SK-N-SH (cell line): ENCODE results near the gene TMEM248. TPM values are rescaled to one million over a fixed set of nuclear protein-coding genes. Genes with fewer than 3 reads are reported as not detected.
"Not testable (repeated sequence)": the region's sequence is repeated elsewhere in the genome, so short reads cannot be mapped to it uniquely, and the experiment has no call there.

ENCODE experiments used
- CTCF ChIA-PET: fragments of 300-600, 350-600 bp; formaldehyde crosslinking; extraction: SDS; loops from one replicate; lab custom pipeline; 2021; lab: Yijun Ruan, JAX
- POLR2A ChIA-PET: fragments of 350-600 bp; sonication (Branson Sonifier 250); formaldehyde crosslinking; extraction: SDS; loops from one replicate; lab custom pipeline; 2020; ENCODE audit warnings: antibody characterized with exemption, inconsistent platforms; lab: Yijun Ruan, JAX
- DNase-seq: peaks from one replicate; pipeline ENCODE4 v3.0.0; 2012
- H2AFZ ChIP-seq: fragments of 200-600 bp; sonication (generic); 2 replicates; pipeline ENCODE4 v1.8.1; 2016; ENCODE audit warnings: antibody characterized with exemption, mild to moderate bottlenecking, low read depth
- H3F3A ChIP-seq: fragments of 200-600 bp; sonication (generic); replicated peaks from 2 replicates; pipeline ENCODE3; 2016; ENCODE audit warnings: antibody characterized with exemption, mild to moderate bottlenecking; ENCODE audit not compliant: insufficient read depth
- H3K27ac ChIP-seq, 2 experiments: fragments of 200-500 bp in 1 of 2; fragments of 200-600 bp in 1 of 2; sonication (Bioruptor generic) in 1 of 2; sonication (generic), shearing (Covaris generic) in 1 of 2; 2 replicates each; pipeline versions ENCODE4 v1.5.1 to v1.6.1; 2014 to 2016; ENCODE audit warnings: low read depth in 2 of 2, inconsistent platforms in 1 of 2, low read length in 1 of 2, mild to moderate bottlenecking in 1 of 2, mixed read lengths in 1 of 2
- H3K27me3 ChIP-seq: fragments of 200-600 bp; sonication (generic), shearing (Covaris generic); 2 replicates; pipeline ENCODE4 v1.6.1; 2016; ENCODE audit warnings: mixed run types; ENCODE audit not compliant: insufficient read depth
- H3K36me3 ChIP-seq, 2 experiments: fragments of 200-500 bp in 1 of 2; fragments of 200-600 bp in 1 of 2; sonication (Bioruptor generic) in 1 of 2; sonication (generic) in 1 of 2; replicated peaks in 1 of 2; 2 replicates each; pipeline versions ENCODE3 to v1.5.1; 2014 to 2016; ENCODE audit warnings: low read length in 1 of 2, mild to moderate bottlenecking in 1 of 2; ENCODE audit not compliant: insufficient read depth in 2 of 2, control insufficient read depth in 1 of 2
- H3K4me1 ChIP-seq, 2 experiments: fragments of 200-500 bp in 1 of 2; fragments of 200-600 bp in 1 of 2; sonication (Bioruptor generic) in 1 of 2; sonication (generic), shearing (Covaris generic) in 1 of 2; 2 replicates each; pipeline versions ENCODE4 v1.5.1 to v1.6.1; 2014 to 2016; ENCODE audit warnings: low read depth in 1 of 2, low read length in 1 of 2, mixed run types in 1 of 2; ENCODE audit not compliant: insufficient read depth in 2 of 2, control insufficient read depth in 1 of 2
- H3K4me2 ChIP-seq: fragments of 200-600 bp; sonication (generic), shearing (Covaris generic); 2 replicates; pipeline ENCODE4 v1.6.1; 2017; ENCODE audit warnings: mixed run types
- H3K4me3 ChIP-seq, 2 experiments: fragments of 200-500 bp in 1 of 2; fragments of 200-600 bp in 1 of 2; sonication (Bioruptor generic) in 1 of 2; sonication (generic), shearing (Covaris generic) in 1 of 2; 2 replicates each; pipeline versions ENCODE4 v1.5.1 to v1.8.1; 2014 to 2016; ENCODE audit warnings: low read depth in 2 of 2, inconsistent platforms in 1 of 2, low read length in 1 of 2, mild to moderate bottlenecking in 1 of 2, mixed read lengths in 1 of 2, moderate library complexity in 1 of 2
- H3K79me2 ChIP-seq: fragments of 200-600 bp; sonication (generic); 2 replicates; pipeline ENCODE4 v1.8.1; 2017; ENCODE audit warnings: mild to moderate bottlenecking; ENCODE audit not compliant: insufficient read depth
- H3K9ac ChIP-seq: fragments of 200-600 bp; sonication (generic); 2 replicates; pipeline ENCODE4 v1.6.1; 2017; ENCODE audit warnings: mixed run types
- H3K9me2 ChIP-seq: fragments of 200-600 bp; sonication (generic); 2 replicates; pipeline ENCODE4 v1.6.1; 2017; ENCODE audit warnings: mixed run types
- H3K9me3 ChIP-seq: fragments of 200-600 bp; sonication (generic); 2 replicates; pipeline ENCODE4 v1.6.1; 2017; ENCODE audit warnings: mixed run types, mild to moderate bottlenecking, moderate library complexity
- H4K20me1 ChIP-seq: fragments of 200-600 bp; sonication (generic); 2 replicates; pipeline ENCODE4 v1.6.1; 2017; ENCODE audit warnings: mild to moderate bottlenecking, mixed run types; ENCODE audit not compliant: insufficient read depth
- WGBS: methylation state at CpG from one replicate; pipeline ENCODE4 v1.1.6; 2017; ENCODE audit warnings: low lambda C conversion rate; 5-methylcytosine and 5-hydroxymethylcytosine counted together
- polyA plus RNA-seq, 3 experiments: library from polyadenylated mRNA; depleted of rRNA; stranded (reverse); fragments of >200 nt; gene quantifications; 2 replicates each; pipeline ENCODE4 v1.2.3, GENCODE V29; 2012

The TMEM248 gene
- polyA plus RNA-seq, 1 of the 3 experiments (the other 2 are of a cell fraction), result 185 TPM

- H3K9me3 ChIP-seq, H3K27me3 ChIP-seq, H3K79me2 ChIP-seq, H3F3A ChIP-seq, H2AFZ ChIP-seq, H3K9me2 ChIP-seq, H3K4me2 ChIP-seq, H3K4me3 ChIP-seq, DNase-seq, H3K27ac ChIP-seq, H3K36me3 ChIP-seq, POLR2A ChIA-PET, H3K4me1 ChIP-seq, H4K20me1 ChIP-seq, H3K9ac ChIP-seq: not testable (repeated sequence)
- 70% methylated on average over 5 of the region's 5 CpGs for WGBS
- CTCF ChIA-PET, result interaction anchor here (1.2 kb wide), 1 partner anchor 9 kb away, joined by 3 read pairs; no protein-coding TSS in a partner anchor
These were observed 57.3 kb downstream of the TMEM248 start for GRCh38 chr7:66978312-66978711.

GRCh38 chr7:66979013-66979412, 58.0 kb downstream of the TMEM248 start:
- H2AFZ ChIP-seq, DNase-seq, H3K9me2 ChIP-seq, H3K4me2 ChIP-seq, H3K9ac ChIP-seq, CTCF ChIA-PET, POLR2A ChIA-PET, H3K27ac ChIP-seq, H4K20me1 ChIP-seq, H3K27me3 ChIP-seq, H3F3A ChIP-seq, H3K4me1 ChIP-seq, H3K79me2 ChIP-seq, H3K4me3 ChIP-seq, H3K9me3 ChIP-seq, H3K36me3 ChIP-seq: not testable (repeated sequence)
- WGBS, result 82% methylated on average over 2 of the region's 2 CpGs

- H2AFZ ChIP-seq, H3K4me2 ChIP-seq, H3K27ac ChIP-seq, POLR2A ChIA-PET, H3K4me1 ChIP-seq, H3K27me3 ChIP-seq, H4K20me1 ChIP-seq, H3K9me3 ChIP-seq, H3K9ac ChIP-seq, H3K79me2 ChIP-seq, H3K4me3 ChIP-seq, DNase-seq, CTCF ChIA-PET, H3F3A ChIP-seq, H3K9me2 ChIP-seq, H3K36me3 ChIP-seq: not testable (repeated sequence)
- 40% methylated on average over 1 of the region's 1 CpG for WGBS
These were observed 59.3 kb downstream of the TMEM248 start for GRCh38 chr7:66980336-66980735.

- H3K27me3 ChIP-seq, CTCF ChIA-PET, H3K9me3 ChIP-seq, H3K4me2 ChIP-seq, H3K4me1 ChIP-seq, H3K27ac ChIP-seq, POLR2A ChIA-PET, H3K9ac ChIP-seq, H3K9me2 ChIP-seq, H2AFZ ChIP-seq, H4K20me1 ChIP-seq, H3K4me3 ChIP-seq, DNase-seq: not testable (repeated sequence)
- 94% methylated on average over 1 of the region's 3 CpGs for WGBS
- H3F3A ChIP-seq, result peaks cover 40% of the 10 kb centered on the region
- H3K36me3 ChIP-seq, result peaks cover 20 to 61% of the 10 kb centered on the region in 2 experiments
- peaks cover 30% of the 10 kb centered on the region for H3K79me2 ChIP-seq
These were observed 68.5 kb downstream of the TMEM248 start for GRCh38 chr7:66989552-66989951.

DNA sequence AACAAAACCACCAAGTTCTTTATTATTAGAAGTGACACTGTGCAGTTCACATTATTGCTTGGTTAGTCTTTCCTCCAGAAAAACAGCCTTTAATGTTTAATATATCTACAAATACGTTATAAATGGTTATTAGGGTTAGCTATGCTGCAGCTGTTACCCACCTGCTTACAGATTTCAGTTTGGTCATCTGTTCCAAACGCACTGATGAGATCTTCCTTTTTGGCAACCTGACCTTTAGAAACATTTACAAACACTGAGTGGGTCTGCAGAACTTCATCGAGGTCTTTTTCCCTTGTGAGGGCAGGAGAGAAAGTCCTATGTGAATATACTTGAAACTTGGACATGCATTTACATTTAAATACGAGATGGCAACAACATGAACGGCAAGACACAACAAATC, 73.0 kb downstream of the TMEM248 start:
- CTCF ChIA-PET, H3K4me1 ChIP-seq, H4K20me1 ChIP-seq, H3K27me3 ChIP-seq, DNase-seq, H3K9me3 ChIP-seq, H3K9me2 ChIP-seq, POLR2A ChIA-PET: not testable (repeated sequence)
- Histone ChIP-seq H3K9ac (peak overlapping the region; percentile 94), H3K36me3 (peaks cover 15 to 37% of the 10 kb centered on the region in 2 experiments), H3K4me3 (peak overlapping the region; percentile 64 to 97), H3K79me2 (peaks cover 49% of the 10 kb centered on the region), H3F3A (peaks cover 26% of the 10 kb centered on the region), H3K4me2 (peak overlapping the region; percentile 89), H2AFZ (peak overlapping the region; percentile 76; the same call in 1 of the 2 replicates), H3K27ac (peak overlapping the region in 1 of 2 experiments; percentile 96; a peak in 2 of 4 replicates)
- WGBS, result 32% methylated on average over 5 of the region's 5 CpGs
